DOHH2 (cell line): ENCODE data around the gene FAM229A.

Experiments
- H3F3A ChIP-seq: fragments of 200-600 bp; sonication (generic), shearing (Covaris generic); 2 replicates; pipeline ENCODE4 v1.6.0; 2016; ENCODE audit warnings: antibody characterized with exemption, mild to moderate bottlenecking; ENCODE audit not compliant: control insufficient read depth, insufficient read depth
- H3K27ac ChIP-seq: fragments of 200-600 bp; sonication (generic); 2 replicates; pipeline ENCODE4 v1.5.1; 2014; ENCODE audit warnings: low read depth, mild to moderate bottlenecking, low read length, moderate library complexity
- H3K27me3 ChIP-seq: fragments of 200-600 bp; sonication (generic); 2 replicates; pipeline ENCODE4 v1.6.1; 2014; ENCODE audit warnings: mild to moderate bottlenecking, low read length, mixed read lengths; ENCODE audit not compliant: control insufficient read depth
- H3K36me3 ChIP-seq: fragments of 200-600 bp; sonication (generic); 2 replicates; pipeline ENCODE4 v1.6.1; 2014; ENCODE audit warnings: mild to moderate bottlenecking, low read length, moderate library complexity, mixed read lengths; ENCODE audit not compliant: control insufficient read depth
- H3K4me1 ChIP-seq: fragments of 200-600 bp; sonication (generic); 2 replicates; pipeline ENCODE4 v1.6.1; 2014; ENCODE audit warnings: mild to moderate bottlenecking, low read length, mixed read lengths; ENCODE audit not compliant: control insufficient read depth
- H3K4me2 ChIP-seq: fragments of 200-600 bp; sonication (generic); 2 replicates; pipeline ENCODE4 v1.6.0; 2014; ENCODE audit warnings: mild to moderate bottlenecking, low read length, moderate library complexity
- H3K4me3 ChIP-seq: fragments of 200-600 bp; sonication (generic); 2 replicates; pipeline ENCODE4 v1.5.1; 2014; ENCODE audit warnings: mild to moderate bottlenecking, low read length, mixed read lengths
- H3K79me2 ChIP-seq: fragments of 200-600 bp; sonication (generic); 2 replicates; pipeline ENCODE4 v1.6.1; 2014; ENCODE audit warnings: mild to moderate bottlenecking, low read length, mixed read lengths; ENCODE audit not compliant: control insufficient read depth
- H3K9me2 ChIP-seq: fragments of 200-600 bp; sonication (generic); replicated peaks from 2 replicates; pipeline ENCODE4 v1.6.1; 2014; ENCODE audit warnings: mild to moderate bottlenecking, low read length, mixed read lengths; ENCODE audit not compliant: control insufficient read depth
- H3K9me3 ChIP-seq: fragments of 200-600 bp; sonication (generic); 2 replicates; pipeline ENCODE4 v1.6.1; 2014; ENCODE audit warnings: antibody characterized with exemption, low read length, mixed read lengths; ENCODE audit not compliant: control insufficient read depth, insufficient read depth
- H4K20me1 ChIP-seq: fragments of 200-600 bp; sonication (generic); 2 replicates; pipeline ENCODE4 v1.6.0; 2014; ENCODE audit warnings: low read depth, mild to moderate bottlenecking, antibody characterized with exemption, low read length, moderate library complexity; ENCODE audit not compliant: control insufficient read depth, insufficient read depth
- EZH2phosphoT487 ChIP-seq: fragments of 200-600 bp; sonication (generic); IDR thresholded peaks from 2 replicates; pipeline ENCODE4 v1.6.1; 2017; ENCODE audit warnings: borderline replicate concordance, mild to moderate bottlenecking, antibody characterized with exemption, low read length, moderate library complexity, mixed read lengths
- TF ChIP-seq, protein P1 (sequence below): fragments of 200-600 bp; sonication (generic); IDR thresholded peaks from one replicate; pipeline ENCODE4 v1.5.1; 2014; ENCODE audit warnings: antibody characterized with exemption, mild to moderate bottlenecking, low read depth, low read length; ENCODE audit not compliant: poor library complexity, severe bottlenecking

The FAM229A gene

DNA sequence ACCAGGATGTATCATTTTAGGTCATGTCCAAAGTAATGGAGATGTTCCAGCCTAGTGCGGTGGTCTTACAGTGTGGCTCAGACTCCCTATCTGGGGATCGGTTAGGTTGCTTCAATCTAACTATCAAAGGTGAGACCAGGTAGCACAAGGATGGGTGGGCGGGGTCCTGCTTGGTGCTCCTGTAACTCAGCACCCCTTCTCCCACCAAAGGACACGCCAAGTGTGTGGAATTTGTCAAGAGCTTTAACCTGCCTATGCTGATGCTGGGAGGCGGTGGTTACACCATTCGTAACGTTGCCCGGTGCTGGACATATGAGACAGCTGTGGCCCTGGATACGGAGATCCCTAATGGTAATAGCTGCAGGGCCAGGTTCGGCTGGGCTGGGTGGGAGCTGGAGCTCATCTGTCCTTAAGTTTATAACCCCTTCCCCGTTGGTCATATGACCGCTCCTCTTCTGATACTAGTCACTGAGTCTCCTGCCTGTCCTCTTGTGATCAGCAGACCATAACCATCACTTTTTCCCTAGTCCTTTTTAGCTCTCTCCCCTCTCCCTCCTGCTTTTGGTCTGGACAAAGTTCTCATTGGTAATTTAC lies 31.6 kb downstream of the FAM229A start:
- no peaks in the 10 kb centered on the region for H3K9me2 ChIP-seq
- no peaks in the 10 kb centered on the region for H3K9me3 ChIP-seq
- no peak overlapping the region for H3K27ac ChIP-seq
- H3K4me1 ChIP-seq = peaks cover 24% of the 10 kb centered on the region
- H3K79me2 ChIP-seq = peaks cover 39% of the 10 kb centered on the region
- no peak overlapping the region for H3K4me3 ChIP-seq
- H3K4me2 ChIP-seq = no peak overlapping the region
- H3K27me3 ChIP-seq = no peaks in the 10 kb centered on the region
- H3K36me3 ChIP-seq = peaks cover 91% of the 10 kb centered on the region
- TF ChIP-seq, protein P1, sequence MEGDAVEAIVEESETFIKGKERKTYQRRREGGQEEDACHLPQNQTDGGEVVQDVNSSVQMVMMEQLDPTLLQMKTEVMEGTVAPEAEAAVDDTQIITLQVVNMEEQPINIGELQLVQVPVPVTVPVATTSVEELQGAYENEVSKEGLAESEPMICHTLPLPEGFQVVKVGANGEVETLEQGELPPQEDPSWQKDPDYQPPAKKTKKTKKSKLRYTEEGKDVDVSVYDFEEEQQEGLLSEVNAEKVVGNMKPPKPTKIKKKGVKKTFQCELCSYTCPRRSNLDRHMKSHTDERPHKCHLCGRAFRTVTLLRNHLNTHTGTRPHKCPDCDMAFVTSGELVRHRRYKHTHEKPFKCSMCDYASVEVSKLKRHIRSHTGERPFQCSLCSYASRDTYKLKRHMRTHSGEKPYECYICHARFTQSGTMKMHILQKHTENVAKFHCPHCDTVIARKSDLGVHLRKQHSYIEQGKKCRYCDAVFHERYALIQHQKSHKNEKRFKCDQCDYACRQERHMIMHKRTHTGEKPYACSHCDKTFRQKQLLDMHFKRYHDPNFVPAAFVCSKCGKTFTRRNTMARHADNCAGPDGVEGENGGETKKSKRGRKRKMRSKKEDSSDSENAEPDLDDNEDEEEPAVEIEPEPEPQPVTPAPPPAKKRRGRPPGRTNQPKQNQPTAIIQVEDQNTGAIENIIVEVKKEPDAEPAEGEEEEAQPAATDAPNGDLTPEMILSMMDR = no peak
- TF ChIP-seq EZH2phosphoT487 = no peak
- peaks cover 34% of the 10 kb centered on the region for H3F3A ChIP-seq
- peaks cover 15% of the 10 kb centered on the region for H4K20me1 ChIP-seq

DNA sequence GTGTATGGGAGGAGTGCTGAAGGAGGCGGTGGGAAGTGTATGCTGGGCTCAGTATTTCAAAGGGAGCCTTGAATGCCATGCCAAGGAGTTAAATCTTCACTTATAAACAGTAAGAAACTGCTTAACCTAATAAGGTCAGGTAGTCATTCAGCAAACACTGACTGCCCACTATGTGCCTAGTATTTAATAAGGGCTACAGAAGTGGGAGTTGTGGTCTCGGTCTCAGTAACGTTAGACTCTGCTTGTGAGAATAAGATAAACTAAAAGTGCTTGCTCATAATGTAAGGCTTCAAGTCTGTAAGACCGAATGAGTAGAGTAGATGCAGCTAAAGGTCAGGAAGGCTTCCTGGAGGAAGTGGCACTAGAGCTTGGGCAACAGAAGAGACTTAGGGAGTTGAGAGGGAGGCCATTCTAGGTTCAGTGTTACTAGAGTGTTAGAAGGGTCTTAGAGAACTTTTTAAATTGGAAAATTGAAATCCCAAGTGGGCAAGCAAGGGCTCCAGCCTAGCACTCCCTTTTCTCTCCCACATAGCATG lies 32.3 kb downstream of the FAM229A start:
- Histone ChIP-seq H3K4me2 (no peak overlapping the region), H3K27ac (no peak overlapping the region), H3K9me2 (no peaks in the 10 kb centered on the region), H3F3A (peaks cover 36% of the 10 kb centered on the region), H3K4me3 (no peak overlapping the region), H3K9me3 (no peaks in the 10 kb centered on the region), H3K79me2 (peaks cover 38% of the 10 kb centered on the region), H3K27me3 (no peaks in the 10 kb centered on the region), H3K4me1 (peaks cover 24% of the 10 kb centered on the region), H4K20me1 (peaks cover 15% of the 10 kb centered on the region), H3K36me3 (peaks cover 96% of the 10 kb centered on the region)
- TF ChIP-seq, protein P1 = no peak
- no peak for TF ChIP-seq EZH2phosphoT487

DNA sequence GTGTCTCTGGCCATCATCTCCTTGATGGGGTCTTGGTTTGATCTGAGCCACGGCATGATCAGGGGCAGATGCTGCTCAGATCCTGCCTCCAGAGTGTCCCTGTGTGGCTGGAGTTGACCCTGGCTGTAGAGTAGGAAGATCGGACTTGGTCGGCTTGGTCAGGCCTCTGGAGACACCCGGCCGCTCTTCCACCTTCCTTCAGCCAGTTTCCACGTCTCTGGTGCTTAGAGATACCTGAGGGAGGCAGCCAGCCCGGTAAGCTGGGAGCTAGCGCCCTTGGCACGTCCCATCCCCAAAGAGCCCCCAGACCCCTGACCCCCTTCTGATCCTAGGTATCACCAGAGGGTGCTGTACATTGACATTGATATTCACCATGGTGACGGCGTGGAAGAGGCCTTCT lies 35.1 kb downstream of the FAM229A start:
- Histone ChIP-seq H3K36me3 (peaks cover 95% of the 10 kb centered on the region), H3F3A (peaks cover 30% of the 10 kb centered on the region), H4K20me1 (no peaks in the 10 kb centered on the region), H3K79me2 (peaks cover 37% of the 10 kb centered on the region), H3K4me3 (no peak overlapping the region), H3K27me3 (no peaks in the 10 kb centered on the region), H3K4me1 (peaks cover 23% of the 10 kb centered on the region), H3K4me2 (no peak overlapping the region), H3K9me2 (no peaks in the 10 kb centered on the region), H3K9me3 (no peaks in the 10 kb centered on the region), H3K27ac (no peak overlapping the region)
- no peak for TF ChIP-seq EZH2phosphoT487
- TF ChIP-seq, protein P1 = no peak
